Measurements from ENCODE around the gene PPARA. TPM values are rescaled to one million over a fixed set of nuclear protein-coding genes. Genes with fewer than 3 reads are reported as not detected.

Gene PPARA
- total RNA-seq, 1 experiment from 2014 or later: 14.5 TPM

DNA sequence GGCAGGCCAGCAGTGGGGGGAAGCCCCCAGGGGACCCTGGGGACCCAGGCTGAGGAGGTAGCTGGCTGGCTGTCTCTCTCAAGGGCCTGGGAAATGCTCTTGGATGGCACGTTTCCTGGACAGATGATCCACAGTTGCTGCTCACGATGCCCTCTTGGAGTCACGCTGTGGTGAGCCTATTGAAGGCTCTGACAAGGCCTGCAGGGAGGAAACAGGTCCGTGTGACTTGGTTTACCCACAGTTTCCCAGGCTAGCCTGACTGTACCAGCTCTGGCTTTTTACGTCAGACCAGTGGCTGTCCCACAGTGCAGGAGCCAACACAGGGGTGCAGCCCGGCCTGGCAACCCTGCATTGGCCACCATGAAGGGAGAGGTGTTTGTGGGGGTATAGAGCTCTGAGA, 29.2 kb upstream of the PPARA start:
- peaks cover 2 to 18% of the 10 kb centered on the region in 2 experiments; a peak in 3 of 4 replicates for H3K4me1 ChIP-seq (ENCODE audit: control insufficient read depth in 1 of 2, insufficient read depth in 2 of 2, low read length in 2 of 2)
- no peak overlapping the region for H3K4me2 ChIP-seq (ENCODE audit: low read length)
- H3K79me2 ChIP-seq (ENCODE audit: insufficient read depth, low read length): no peaks in the 10 kb centered on the region
- intact Hi-C loops (cut with micrococcal nuclease): loop anchor here (5.0 kb wide), 1 partner anchor 176 kb away; the partner anchor contains the start of gene GTSE1
- H4K20me1 ChIP-seq (ENCODE audit: insufficient read depth): no peaks in the 10 kb centered on the region
- no TSS peak for BruUV-seq (replicated peaks)
- H3K9ac ChIP-seq (ENCODE audit: low read length): no peak overlapping the region
- POLR2A ChIA-PET: no interaction called here
- RAD21 ChIA-PET (ENCODE audit: low non-redundant PET in 1 of 2, low total read pairs in 2 of 2, uncharacterized antibody in 2 of 2, unreplicated experiment in 2 of 2): no interaction called here
- CTCF ChIA-PET: interaction anchor here (1.3 to 10.7 kb wide), 3 partner anchors 115 to 194 kb away, joined by 7 to 151 read pairs (median 9); no protein-coding TSS in a partner anchor
- H3K9me2 ChIP-seq (ENCODE audit: insufficient read depth): no peaks in the 10 kb centered on the region
- no peaks in the 10 kb centered on the region for H3K9me3 ChIP-seq (ENCODE audit: control insufficient read depth in 1 of 2, insufficient read depth in 1 of 2, low read depth in 1 of 2, low read length in 2 of 2)
- no peak overlapping the region for H3K27ac ChIP-seq (ENCODE audit: low read depth, low read length)
- TF ChIP-seq YY1 (IDR thresholded peaks at IDR 0.05; ENCODE audit: extremely low read depth, insufficient replicate concordance, low read depth, low read length) (no peak), ZNF274 (IDR thresholded peaks at IDR 0.05; ENCODE audit: low read depth, low read length) (no peak), SIN3A (IDR thresholded peaks at IDR 0.05; ENCODE audit: low read depth) (no peak), CBX3 (IDR thresholded peaks at IDR 0.05; ENCODE audit: low read depth) (no peak), FOSL1 (IDR thresholded peaks at IDR 0.05; ENCODE audit: low read depth) (no peak), TCF7L2 (IDR thresholded peaks at IDR 0.05; ENCODE audit: borderline replicate concordance, extremely low read depth, insufficient read depth, insufficient read length) (no peak), SP1 (IDR thresholded peaks at IDR 0.05; ENCODE audit: low read depth) (no peak), EGR1 (IDR thresholded peaks at IDR 0.05; ENCODE audit: low read depth) (no peak), SRF (IDR thresholded peaks at IDR 0.05; ENCODE audit: low read depth) (no peak), EZH2phosphoT487 (IDR thresholded peaks at IDR 0.05; ENCODE audit: borderline replicate concordance) (no peak)
- TF ChIP-seq, protein P1, sequence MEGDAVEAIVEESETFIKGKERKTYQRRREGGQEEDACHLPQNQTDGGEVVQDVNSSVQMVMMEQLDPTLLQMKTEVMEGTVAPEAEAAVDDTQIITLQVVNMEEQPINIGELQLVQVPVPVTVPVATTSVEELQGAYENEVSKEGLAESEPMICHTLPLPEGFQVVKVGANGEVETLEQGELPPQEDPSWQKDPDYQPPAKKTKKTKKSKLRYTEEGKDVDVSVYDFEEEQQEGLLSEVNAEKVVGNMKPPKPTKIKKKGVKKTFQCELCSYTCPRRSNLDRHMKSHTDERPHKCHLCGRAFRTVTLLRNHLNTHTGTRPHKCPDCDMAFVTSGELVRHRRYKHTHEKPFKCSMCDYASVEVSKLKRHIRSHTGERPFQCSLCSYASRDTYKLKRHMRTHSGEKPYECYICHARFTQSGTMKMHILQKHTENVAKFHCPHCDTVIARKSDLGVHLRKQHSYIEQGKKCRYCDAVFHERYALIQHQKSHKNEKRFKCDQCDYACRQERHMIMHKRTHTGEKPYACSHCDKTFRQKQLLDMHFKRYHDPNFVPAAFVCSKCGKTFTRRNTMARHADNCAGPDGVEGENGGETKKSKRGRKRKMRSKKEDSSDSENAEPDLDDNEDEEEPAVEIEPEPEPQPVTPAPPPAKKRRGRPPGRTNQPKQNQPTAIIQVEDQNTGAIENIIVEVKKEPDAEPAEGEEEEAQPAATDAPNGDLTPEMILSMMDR (IDR thresholded peaks at IDR 0.05 in 2 of 3, conservative IDR thresholded peaks at IDR 0.05 in 1 of 3; ENCODE audit: borderline replicate concordance in 1 of 3, insufficient read depth in 1 of 3, low read depth in 2 of 3, low read length in 2 of 3): no peak
- TF ChIP-seq, protein P2, sequence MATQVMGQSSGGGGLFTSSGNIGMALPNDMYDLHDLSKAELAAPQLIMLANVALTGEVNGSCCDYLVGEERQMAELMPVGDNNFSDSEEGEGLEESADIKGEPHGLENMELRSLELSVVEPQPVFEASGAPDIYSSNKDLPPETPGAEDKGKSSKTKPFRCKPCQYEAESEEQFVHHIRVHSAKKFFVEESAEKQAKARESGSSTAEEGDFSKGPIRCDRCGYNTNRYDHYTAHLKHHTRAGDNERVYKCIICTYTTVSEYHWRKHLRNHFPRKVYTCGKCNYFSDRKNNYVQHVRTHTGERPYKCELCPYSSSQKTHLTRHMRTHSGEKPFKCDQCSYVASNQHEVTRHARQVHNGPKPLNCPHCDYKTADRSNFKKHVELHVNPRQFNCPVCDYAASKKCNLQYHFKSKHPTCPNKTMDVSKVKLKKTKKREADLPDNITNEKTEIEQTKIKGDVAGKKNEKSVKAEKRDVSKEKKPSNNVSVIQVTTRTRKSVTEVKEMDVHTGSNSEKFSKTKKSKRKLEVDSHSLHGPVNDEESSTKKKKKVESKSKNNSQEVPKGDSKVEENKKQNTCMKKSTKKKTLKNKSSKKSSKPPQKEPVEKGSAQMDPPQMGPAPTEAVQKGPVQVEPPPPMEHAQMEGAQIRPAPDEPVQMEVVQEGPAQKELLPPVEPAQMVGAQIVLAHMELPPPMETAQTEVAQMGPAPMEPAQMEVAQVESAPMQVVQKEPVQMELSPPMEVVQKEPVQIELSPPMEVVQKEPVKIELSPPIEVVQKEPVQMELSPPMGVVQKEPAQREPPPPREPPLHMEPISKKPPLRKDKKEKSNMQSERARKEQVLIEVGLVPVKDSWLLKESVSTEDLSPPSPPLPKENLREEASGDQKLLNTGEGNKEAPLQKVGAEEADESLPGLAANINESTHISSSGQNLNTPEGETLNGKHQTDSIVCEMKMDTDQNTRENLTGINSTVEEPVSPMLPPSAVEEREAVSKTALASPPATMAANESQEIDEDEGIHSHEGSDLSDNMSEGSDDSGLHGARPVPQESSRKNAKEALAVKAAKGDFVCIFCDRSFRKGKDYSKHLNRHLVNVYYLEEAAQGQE (IDR thresholded peaks at IDR 0.05; ENCODE audit: low read depth): no peak
- no peak for DNase-seq (ENCODE audit: low read depth, low spot score)
- no peak for ATAC-seq
- no peaks in the 10 kb centered on the region for H3K36me3 ChIP-seq (ENCODE audit: control insufficient read depth in 1 of 2, insufficient read depth in 2 of 2, low read length in 2 of 2)
- H2AFZ ChIP-seq (ENCODE audit: low read depth, low read length, poor library complexity, severe bottlenecking): no peak overlapping the region
- H3K4me3 ChIP-seq (replicated peaks in 1 of 2; ENCODE audit: low read depth in 1 of 2, low read length in 2 of 2): no peak overlapping the region
- H3K27me3 ChIP-seq (ENCODE audit: insufficient read depth, low read length): no peaks in the 10 kb centered on the region
